Measurements from ENCODE around the gene SETD5.

- TF ChIP-seq CTCF (IDR thresholded peaks at IDR 0.05; ENCODE audit: low read depth, low read length, poor library complexity, severe bottlenecking): no peak
- TF ChIP-seq EZH2phosphoT487 (IDR thresholded peaks at IDR 0.05; ENCODE audit: borderline replicate concordance, low read length): no peak
Measured at GRCh38 chr3:9428411-9428810, 31.0 kb downstream of the SETD5 start.

All from DOHH2 (cell line).